Activated B cell treated with CpG ODN at 0.5 μM for 24 hours (primary cell): ENCODE results near the gene MCM10. TPM values are rescaled to one million over a fixed set of nuclear protein-coding genes. Genes with fewer than 3 reads are reported as not detected.

Experiments
- ATAC-seq: fragments of 200-7000 bp; cut with Tn5 transposase; one replicate; pipeline ENCODE4 v1.10.0; 2021; ENCODE audit warnings: low read depth, mild to moderate bottlenecking, moderate library complexity
- CTCF ChIA-PET: fragments of 350-600 bp; sonication (Branson Sonifier 250); formaldehyde crosslinking; loops from one replicate; lab custom pipeline; 2021; ENCODE audit warnings: antibody characterized with exemption; lab: Charles Lee
- POLR2A ChIA-PET: fragments of 350-600 bp; sonication (Branson Sonifier 250); formaldehyde crosslinking; loops from one replicate; lab custom pipeline; 2021; ENCODE audit warnings: antibody characterized with exemption; lab: Charles Lee
- DNase-seq: peaks from one replicate; pipeline ENCODE4 v3.0.0; 2022
- H3K27ac Mint-ChIP-seq: one replicate; pipeline ENCODE4 v1.8.0; 2020; ENCODE audit warnings: mixed read lengths
- H3K27me3 Mint-ChIP-seq: one replicate; pipeline ENCODE4 v1.8.0; 2021; ENCODE audit warnings: mixed read lengths
- H3K36me3 Mint-ChIP-seq: one replicate; pipeline ENCODE4 v1.8.0; 2021; ENCODE audit warnings: low read depth, mixed read lengths
- H3K4me1 Mint-ChIP-seq: one replicate; pipeline ENCODE4 v1.8.0; 2021; ENCODE audit warnings: mixed read lengths
- H3K4me3 Mint-ChIP-seq: one replicate; pipeline ENCODE4 v1.8.0; 2020; ENCODE audit warnings: mild to moderate bottlenecking, mixed read lengths
- H3K9me3 Mint-ChIP-seq: one replicate; pipeline ENCODE4 v1.8.0; 2020; ENCODE audit warnings: mixed read lengths
- CTCF ChIP-seq: fragments of 200-600 bp; IDR thresholded peaks from one replicate; pipeline ENCODE4 v1.8.0; 2022; ENCODE audit warnings: antibody characterized with exemption, mild to moderate bottlenecking
- intact Hi-C: fragments of 100-400 bp; cut with micrococcal nuclease; formaldehyde crosslinking; loops from one replicate; pipeline ENCODE4 v1.15.1; 2024
- total RNA-seq: library from RNA; stranded (reverse); gene quantifications from 2 replicates; pipeline ENCODE4 v1.2.3, GENCODE V29; 2022

Gene MCM10
- total RNA-seq, 1 donor from 2014 or later: 3.7 TPM

- CTCF ChIA-PET: no interaction called here
- Mint-ChIP-seq H3K9me3 (no peaks in the 10 kb centered on the region), H3K27me3 (no peaks in the 10 kb centered on the region), H3K4me1 (no peaks in the 10 kb centered on the region), H3K4me3 (no peak overlapping the region), H3K27ac (no peak overlapping the region), H3K36me3 (no peaks in the 10 kb centered on the region)
- POLR2A ChIA-PET: interaction anchor here (0.6 kb wide), 1 partner anchor 23 kb away, joined by 5 read pairs; no protein-coding TSS in a partner anchor
- intact Hi-C loops: no loop called here
- no peak for TF ChIP-seq CTCF
- ATAC-seq (no peak), DNase-seq (no peak)
These were observed 33.7 kb downstream of the MCM10 start for GRCh38 chr10:13195016-13195415.

- Mint-ChIP-seq H3K27me3 (no peaks in the 10 kb centered on the region), H3K9me3 (no peaks in the 10 kb centered on the region), H3K4me3 (no peak overlapping the region), H3K27ac (no peak overlapping the region), H3K36me3 (no peaks in the 10 kb centered on the region), H3K4me1 (no peaks in the 10 kb centered on the region)
- intact Hi-C loops: no loop called here
- no peak for ATAC-seq
- ChIA-PET POLR2A (no interaction called here), CTCF (no interaction called here)
- DNase-seq: no peak
- TF ChIP-seq CTCF: no peak
These were observed 39.8 kb downstream of the MCM10 start for GRCh38 chr10:13201132-13201531.

GRCh38 chr10:13206091-13206490 lies 44.7 kb downstream of the MCM10 start:
- CTCF ChIA-PET: interaction anchor here (0.6 to 2.3 kb wide), 5 partner anchors 9 to 1171 kb away, joined by 3 to 10 read pairs (median 6); no protein-coding TSS in a partner anchor
- Mint-ChIP-seq H3K27ac (no peak overlapping the region), H3K27me3 (no peaks in the 10 kb centered on the region), H3K4me3 (no peak overlapping the region), H3K9me3 (no peaks in the 10 kb centered on the region), H3K36me3 (no peaks in the 10 kb centered on the region), H3K4me1 (no peaks in the 10 kb centered on the region)
- no peak for DNase-seq
- ATAC-seq: no peak
- POLR2A ChIA-PET: interaction anchor here (1.0 to 1.3 kb wide), 2 partner anchors 96 to 147 kb away, joined by 3 to 4 read pairs; no protein-coding TSS in a partner anchor
- intact Hi-C loops: loop anchor here (1.0 kb wide), 2 partner anchors 96 to 146 kb away; no protein-coding TSS in a partner anchor
- TF ChIP-seq CTCF: no peak

- CTCF ChIA-PET: interaction anchor here (0.6 to 2.3 kb wide), 6 partner anchors 8 to 1170 kb away, joined by 3 to 10 read pairs (median 5); no protein-coding TSS in a partner anchor
- Mint-ChIP-seq H3K27me3 (no peaks in the 10 kb centered on the region), H3K36me3 (no peaks in the 10 kb centered on the region), H3K4me1 (no peaks in the 10 kb centered on the region), H3K9me3 (no peaks in the 10 kb centered on the region), H3K4me3 (no peak overlapping the region), H3K27ac (no peak overlapping the region)
- intact Hi-C loops: loop anchor here (1.0 kb wide), 2 partner anchors 96 to 146 kb away; no protein-coding TSS in a partner anchor
- TF ChIP-seq CTCF: no peak
- POLR2A ChIA-PET: interaction anchor here (1.0 to 1.3 kb wide), 2 partner anchors 96 to 146 kb away, joined by 3 to 4 read pairs; no protein-coding TSS in a partner anchor
- ATAC-seq: no peak
- no peak for DNase-seq
These were observed 45.4 kb downstream of the MCM10 start for GRCh38 chr10:13206546-13207443.

GRCh38 chr10:13213163-13213562 lies 51.8 kb downstream of the MCM10 start:
- no peak for TF ChIP-seq CTCF
- Mint-ChIP-seq H3K9me3 (no peaks in the 10 kb centered on the region), H3K4me3 (no peak overlapping the region), H3K27me3 (no peaks in the 10 kb centered on the region), H3K27ac (no peak overlapping the region), H3K4me1 (no peaks in the 10 kb centered on the region), H3K36me3 (no peaks in the 10 kb centered on the region)
- ChIA-PET CTCF (no interaction called here), POLR2A (no interaction called here)
- no peak for DNase-seq
- intact Hi-C loops: no loop called here
- ATAC-seq: no peak
